Esophagus squamous epithelium (tissue), 5 donors: ENCODE results near the gene ANKRD23. TPM values are rescaled to one million over a fixed set of nuclear protein-coding genes. Genes with fewer than 3 reads are reported as not detected.
A peak's percentile ranks its signal among the peaks of the same experiment; 100 is the strongest.

Experiments used
- DNase-seq: peaks from one replicate; lab custom pipeline; 2025; lab: John Stamatoyannopoulos, UW
- H3K27ac ChIP-seq, 4 donors: fragments of 200-600 bp; sonication (generic); one replicate each; pipeline ENCODE4 v1.5.1; 2016 to 2019; ENCODE audit warnings: mild to moderate bottlenecking in 1 of 4
- H3K27me3 ChIP-seq, 4 donors: fragments of 200-600 bp; sonication (generic); 1 replicate in 3 of 4; 2 replicates in 1 of 4; pipeline versions ENCODE4 v1.5.1 to v1.6.0; 2017 to 2021; ENCODE audit warnings: antibody characterized with exemption in 1 of 4
- H3K36me3 ChIP-seq, 3 donors: fragments of 200-600 bp; sonication (generic); one replicate each; pipeline ENCODE4 v1.5.1; 2016 to 2019
- H3K4me1 ChIP-seq, 3 donors: fragments of 200-600 bp; sonication (generic); one replicate each; pipeline ENCODE4 v1.5.1; 2017 to 2019
- H3K4me3 ChIP-seq, 4 donors: fragments of 200-600 bp; sonication (generic); 1 replicate in 3 of 4; 2 replicates in 1 of 4; pipeline ENCODE4 v1.5.1; 2016 to 2019; ENCODE audit warnings: mild to moderate bottlenecking in 2 of 4, moderate library complexity in 1 of 4
- H3K9me3 ChIP-seq, 3 donors: fragments of 200-600 bp; sonication (generic); one replicate each; pipeline ENCODE4 v1.5.1; 2016 to 2019
- CTCF ChIP-seq, 6 experiments: fragments of 450-650 bp in 4 of 6; fragments of 200-600 bp in 2 of 6; sonication (generic) in 2 of 6; IDR thresholded peaks; one replicate each; pipeline ENCODE4 v1.5.1; 2016 to 2019; ENCODE audit warnings: antibody characterized with exemption in 6 of 6, mild to moderate bottlenecking in 4 of 6, moderate library complexity in 4 of 6
- POLR2A ChIP-seq, 4 donors: fragments of 450-650 bp; IDR thresholded peaks; one replicate each; pipeline ENCODE4 v1.6.1; 2017; ENCODE audit warnings: antibody characterized with exemption in 4 of 4, mild to moderate bottlenecking in 4 of 4, moderate library complexity in 3 of 4
- WGBS, 2 donors: methylation state at CpG; one replicate each; pipeline ENCODE4 v1.1.5; 2018; 5-methylcytosine and 5-hydroxymethylcytosine counted together
- intact Hi-C: fragments of 100-400 bp; cut with DNase I; formaldehyde crosslinking; loops from one replicate; pipeline ENCODE4 v1.15.0; 2022
- total RNA-seq, 4 donors: library from RNA; depleted of rRNA; stranded (reverse); fragments of >200 nt; gene quantifications; one replicate each; pipeline ENCODE4 v1.1.0, GENCODE V29; 2016
- donor health status: DM: yes; HTN: yes; CAD: no.

Gene ANKRD23
- total RNA-seq, 4 donors from 2014 or later: 1.00 to 3.4 (median 2.1) TPM

DNA sequence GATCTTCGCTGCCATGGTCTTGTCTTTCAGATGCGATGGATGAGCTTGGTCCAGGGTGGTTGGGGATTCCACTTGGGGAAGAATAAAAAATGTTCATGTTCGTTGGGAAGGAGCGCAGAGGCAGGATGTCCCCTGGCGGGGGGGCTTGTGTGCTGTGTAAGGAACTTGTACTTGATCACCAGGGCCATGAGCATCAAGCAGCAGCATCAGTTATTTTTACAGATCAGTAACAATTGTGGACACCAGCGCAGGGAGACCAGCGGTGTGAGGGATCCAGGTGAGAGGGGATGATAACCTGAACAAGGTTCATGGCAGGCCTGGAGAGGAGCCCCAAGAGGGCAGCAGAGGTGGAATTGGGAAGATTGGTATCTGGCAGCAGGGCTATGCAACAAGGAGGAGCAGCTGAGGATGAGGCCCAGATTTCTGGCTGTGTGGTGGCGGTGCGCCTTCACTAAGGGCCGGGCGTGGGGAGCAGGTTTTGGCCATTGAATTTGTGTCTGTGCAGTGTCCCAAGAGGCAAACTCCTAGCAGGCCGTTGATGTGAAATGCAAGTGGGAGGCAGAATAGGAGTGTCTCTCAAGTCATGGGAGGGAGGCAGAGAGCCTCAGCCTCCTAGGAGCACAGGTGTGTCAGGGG lies 23.8 kb downstream of the ANKRD23 start:
- Histone ChIP-seq H3K9me3 (no peaks in the 10 kb centered on the region), H3K36me3 (peaks cover under 1 to 41% (median 3%) of the 10 kb centered on the region in 3 donors), H3K27ac (no peak overlapping the region), H3K4me3 (no peak overlapping the region), H3K27me3 (no peaks in the 10 kb centered on the region), H3K4me1 (peaks cover 23 to 69% (median 32%) of the 10 kb centered on the region in 3 donors)
- TF ChIP-seq POLR2A (IDR thresholded peaks at IDR 0.05) (no peak), CTCF (IDR thresholded peaks at IDR 0.05) (no peak)
- WGBS, 2 donors: 88 to 90% methylated on average over 10 of the region's 12 CpGs
- DNase-seq: no peak
- intact Hi-C loops: loop anchor here (5.0 kb wide), 1 partner anchor 32 kb away; no protein-coding TSS in a partner anchor

GRCh38 chr2:96819128-96819875 lies 24.5 kb downstream of the ANKRD23 start:
- intact Hi-C loops: loop anchor here (5.0 kb wide), 1 partner anchor 33 kb away; no protein-coding TSS in a partner anchor
- no peak overlapping the region for H3K27ac ChIP-seq
- DNase-seq: no peak

GRCh38 chr2:96817882-96818281 lies 25.9 kb downstream of the ANKRD23 start:
- 85 to 89% methylated on average over 8 of the region's 8 CpGs for WGBS, 2 donors
- Histone ChIP-seq H3K4me1 (peaks cover 23 to 57% (median 32%) of the 10 kb centered on the region in 3 donors), H3K36me3 (peaks cover 0 to 26% (median 3%) of the 10 kb centered on the region in 3 donors), H3K27ac (no peak overlapping the region), H3K4me3 (peak overlapping the region in 3 of 4 donors; percentile 63 to 91 (median 80)), H3K9me3 (no peaks in the 10 kb centered on the region), H3K27me3 (no peaks in the 10 kb centered on the region)
- intact Hi-C loops: loop anchor here (5.0 kb wide), 1 partner anchor 34 kb away; no protein-coding TSS in a partner anchor
- no peak for DNase-seq
- no peak for TF ChIP-seq POLR2A (IDR thresholded peaks at IDR 0.05)
- TF ChIP-seq CTCF (IDR thresholded peaks at IDR 0.05): no peak

More at GRCh38 chr2:96819128-96819875, 24.5 kb downstream of the ANKRD23 start:
- WGBS, 2 donors: 50 to 74% methylated on average over 5 to 9 of the region's 10 CpGs
- peak overlapping the region in 1 of 4 donors; percentile 15 for H3K4me3 ChIP-seq
- no peak for TF ChIP-seq POLR2A (IDR thresholded peaks at IDR 0.05)
- no peak for TF ChIP-seq CTCF (IDR thresholded peaks at IDR 0.05)
- peaks cover 23 to 71% (median 32%) of the 10 kb centered on the region in 3 donors for H3K4me1 ChIP-seq
- no peaks in the 10 kb centered on the region for H3K27me3 ChIP-seq
- peaks cover 0 to 35% (median 3%) of the 10 kb centered on the region in 3 donors for H3K36me3 ChIP-seq
- no peaks in the 10 kb centered on the region for H3K9me3 ChIP-seq

DNA sequence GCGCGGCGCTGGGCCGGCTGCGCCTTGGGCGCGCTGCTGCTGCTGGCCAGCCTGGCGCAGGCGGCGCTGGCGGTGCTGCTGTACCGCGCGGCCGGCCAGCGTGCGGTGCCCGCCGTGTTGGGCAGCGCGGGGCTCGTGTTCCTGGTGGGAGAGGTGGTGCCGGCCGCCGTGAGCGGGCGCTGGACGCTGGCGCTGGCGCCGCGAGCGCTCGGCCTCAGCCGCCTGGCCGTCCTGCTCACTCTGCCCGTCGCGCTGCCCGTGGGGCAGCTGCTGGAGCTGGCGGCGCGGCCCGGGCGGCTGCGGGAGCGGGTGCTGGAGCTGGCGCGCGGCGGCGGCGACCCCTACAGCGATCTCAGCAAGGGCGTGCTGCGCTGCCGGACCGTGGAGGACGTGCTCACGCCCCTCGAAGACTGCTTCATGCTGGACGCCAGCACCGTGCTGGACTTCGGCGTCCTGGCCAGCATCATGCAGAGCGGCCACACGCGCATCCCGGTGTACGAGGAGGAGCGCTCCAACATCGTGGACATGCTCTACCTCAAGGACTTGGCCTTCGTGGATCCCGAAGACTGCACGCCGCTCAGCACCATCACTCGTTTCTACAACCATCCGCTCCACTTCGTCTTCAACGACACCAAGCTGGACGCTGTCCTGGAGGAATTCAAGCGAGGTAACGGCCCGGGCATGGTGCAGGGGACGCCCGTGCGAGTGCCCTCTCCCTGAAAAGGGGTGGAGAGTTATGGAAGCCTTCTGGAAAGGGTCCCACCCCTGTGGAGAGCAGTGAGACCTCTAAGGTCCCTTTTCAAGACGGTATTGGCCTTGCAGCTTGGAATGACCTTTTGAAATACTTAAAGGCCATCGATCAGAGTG lies 26.8 kb downstream of the ANKRD23 start:
- peaks cover 0 to 21% (median 3%) of the 10 kb centered on the region in 3 donors for H3K36me3 ChIP-seq
- H3K27me3 ChIP-seq: no peaks in the 10 kb centered on the region
- no peaks in the 10 kb centered on the region for H3K9me3 ChIP-seq
- WGBS, 2 donors: 11 to 17% methylated on average over 2 to 13 of the region's 89 CpGs
- DNase-seq: no peak
- H3K4me3 ChIP-seq: peak overlapping the region; percentile 63 to 91 (median 75)
- TF ChIP-seq POLR2A (IDR thresholded peaks at IDR 0.05) (no peak), CTCF (IDR thresholded peaks at IDR 0.05) (no peak)
- intact Hi-C loops: loop anchor here (5.0 kb wide), 1 partner anchor 35 kb away; no protein-coding TSS in a partner anchor
- peak overlapping the region in 3 of 4 donors; percentile 91 to 99 (median 98) for H3K27ac ChIP-seq
- H3K4me1 ChIP-seq: peaks cover 23 to 54% (median 32%) of the 10 kb centered on the region in 3 donors
